DLD1 (cell line): ENCODE data around the gene CXorf51A.
"Not testable (repeated sequence)": the region's sequence is repeated elsewhere in the genome, so short reads cannot be mapped to it uniquely, and the experiment has no call there.

Source experiments
- in situ Hi-C: cut with HindIII; loops from 2 replicates; pipeline ENCODE4 v1.10.0; 2017; ENCODE audit warnings: low sequenced_read_pairs

Gene CXorf51A

DNA sequence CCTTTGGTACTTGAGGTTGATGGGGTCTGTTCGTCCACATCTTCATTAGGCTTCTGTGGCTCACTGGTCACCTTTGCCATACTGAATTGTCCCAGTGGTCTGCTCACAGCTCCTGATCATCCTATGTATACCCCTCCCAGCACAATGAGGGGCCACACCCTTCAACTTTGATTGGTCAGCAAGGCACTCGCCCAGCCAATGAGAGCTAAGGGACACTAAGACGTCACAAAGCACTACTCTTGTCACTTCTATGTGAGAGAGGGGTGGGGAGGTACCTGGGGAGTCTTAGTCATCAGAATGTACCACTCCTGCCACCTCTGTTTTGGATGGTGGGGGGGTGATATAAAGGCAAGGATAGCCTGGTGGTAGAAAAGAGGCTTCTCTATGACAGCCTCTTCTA lies at the start of gene CXorf51A:
CXorf51A (minus strand) TSS at position 101 of the 400 bp plus-strand sequence; CDS start at position 80, 21 bp downstream.
- in situ Hi-C loops: not testable (repeated sequence)

DNA sequence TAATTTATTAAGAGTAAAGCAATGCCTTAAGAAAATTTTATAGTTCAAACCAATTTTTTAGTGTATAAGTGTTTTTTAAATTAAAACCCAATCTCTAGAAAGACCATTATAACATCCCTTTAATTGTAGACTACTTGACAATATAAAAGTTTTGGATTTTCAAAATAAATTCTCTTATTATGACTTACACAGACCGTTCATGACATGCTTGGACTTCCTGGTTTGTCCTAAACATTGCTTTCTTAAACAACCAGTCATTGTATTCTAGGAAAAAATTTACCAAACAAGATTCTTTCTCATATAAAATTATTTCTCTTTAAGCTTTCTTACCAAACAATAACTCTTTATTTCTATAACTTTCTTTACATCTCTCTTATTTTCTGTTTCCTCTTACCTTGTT lies 49.0 kb upstream of the CXorf51A start:
- in situ Hi-C loops: no loop called here

DNA sequence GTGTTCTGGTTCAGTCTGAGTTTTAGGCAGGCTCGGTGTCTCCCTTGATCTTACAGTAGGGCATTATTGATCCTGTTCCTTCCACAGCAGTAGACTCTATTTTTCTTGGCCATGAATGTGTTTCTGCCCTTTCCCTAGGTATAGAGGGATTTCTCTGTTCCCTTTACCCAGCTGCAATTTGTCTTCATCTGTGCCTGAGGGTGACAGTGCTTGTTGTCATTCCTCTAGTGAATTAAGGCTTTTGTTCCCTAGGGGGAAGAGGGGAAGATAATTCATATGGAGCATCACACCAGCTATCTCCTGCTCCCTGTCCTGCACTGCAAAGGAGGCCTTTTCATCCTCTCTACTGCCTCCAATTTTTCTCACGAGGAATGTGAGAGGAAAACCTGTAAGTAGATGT lies 39.7 kb upstream of the CXorf51A start:
- in situ Hi-C loops: no loop called here

DNA sequence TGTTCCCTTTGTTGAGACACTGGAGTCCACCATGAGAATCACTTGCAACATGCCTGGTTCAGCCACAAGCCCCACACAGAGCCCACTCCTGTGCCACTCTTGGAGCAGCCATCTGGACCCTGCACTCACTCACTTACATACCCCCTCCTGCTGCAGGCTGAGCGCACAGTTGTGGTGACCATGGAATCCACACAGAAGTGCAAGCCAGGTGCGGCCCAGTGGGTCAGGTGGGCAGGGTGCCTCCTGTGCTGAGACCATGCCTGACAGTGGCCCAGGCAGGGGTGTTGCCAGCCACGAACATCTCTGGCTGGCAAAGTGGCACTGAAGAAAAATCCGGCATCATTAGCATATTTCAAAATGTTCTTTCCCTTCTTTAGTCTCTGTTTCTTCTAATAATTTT lies 17.4 kb upstream of the CXorf51A start:
- in situ Hi-C loops: no loop called here

DNA sequence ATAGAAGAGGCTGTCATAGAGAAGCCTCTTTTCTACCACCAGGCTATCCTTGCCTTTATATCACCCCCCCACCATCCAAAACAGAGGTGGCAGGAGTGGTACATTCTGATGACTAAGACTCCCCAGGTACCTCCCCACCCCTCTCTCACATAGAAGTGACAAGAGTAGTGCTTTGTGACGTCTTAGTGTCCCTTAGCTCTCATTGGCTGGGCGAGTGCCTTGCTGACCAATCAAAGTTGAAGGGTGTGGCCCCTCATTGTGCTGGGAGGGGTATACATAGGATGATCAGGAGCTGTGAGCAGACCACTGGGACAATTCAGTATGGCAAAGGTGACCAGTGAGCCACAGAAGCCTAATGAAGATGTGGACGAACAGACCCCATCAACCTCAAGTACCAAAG lies 5.1 kb downstream of the CXorf51A start, which contains the start of gene CXorf51B:
CXorf51B (plus strand) TSS at position 301 of the 400 bp plus-strand sequence; CDS start at position 322, 21 bp downstream.
- in situ Hi-C loops: not testable (repeated sequence)
